CD4-positive, alpha-beta T cell treated with Interleukin-17A for 4 hours (primary cell): ENCODE measurements around the gene ADRA2A.

Experiments used
- DNase-seq: peaks from one replicate; pipeline ENCODE4 v3.0.0-alpha.2; 2020; ENCODE audit warnings: mixed read lengths

ADRA2A gene

GRCh38 chr10:111110771-111111170 is 33.9 kb downstream of the ADRA2A start:
- DNase-seq, result no peak

GRCh38 chr10:111112333-111112732 is 35.5 kb downstream of the ADRA2A start:
- no peak for DNase-seq

GRCh38 chr10:111113238-111113960 is 36.6 kb downstream of the ADRA2A start:
- DNase-seq, result no peak

GRCh38 chr10:111113961-111114757 is 37.3 kb downstream of the ADRA2A start:
- no peak for DNase-seq

GRCh38 chr10:111114758-111115500 is 38.1 kb downstream of the ADRA2A start:
- DNase-seq, result no peak

GRCh38 chr10:111116211-111116610 is 39.4 kb downstream of the ADRA2A start:
- DNase-seq, result no peak

- DNase-seq, result no peak
Observed at GRCh38 chr10:111116762-111117445, 40.1 kb downstream of the ADRA2A start.

GRCh38 chr10:111117528-111118277 is 40.9 kb downstream of the ADRA2A start:
- no peak for DNase-seq

GRCh38 chr10:111118758-111119157 is 41.9 kb downstream of the ADRA2A start:
- DNase-seq, result no peak

- DNase-seq, result no peak
Observed at GRCh38 chr10:111119637-111120036, 42.8 kb downstream of the ADRA2A start.

- no peak for DNase-seq
Observed at GRCh38 chr10:111122127-111122526, 45.3 kb downstream of the ADRA2A start.

GRCh38 chr10:111123883-111124282 is 47.1 kb downstream of the ADRA2A start:
- DNase-seq, result no peak

- no peak for DNase-seq
Observed at GRCh38 chr10:111125102-111125501, 48.3 kb downstream of the ADRA2A start.

- no peak for DNase-seq
Observed at GRCh38 chr10:111126077-111126476, 49.2 kb downstream of the ADRA2A start.

GRCh38 chr10:111127081-111127848 is 50.4 kb downstream of the ADRA2A start:
- no peak for DNase-seq

- DNase-seq, result no peak
Observed at GRCh38 chr10:111128331-111129180, 51.7 kb downstream of the ADRA2A start.

GRCh38 chr10:111129363-111129762 is 52.5 kb downstream of the ADRA2A start:
- no peak for DNase-seq

- DNase-seq, result no peak
Observed at GRCh38 chr10:111130471-111130870, 53.6 kb downstream of the ADRA2A start.
